ENCODE results near the gene TMEM54.
A peak's percentile ranks its signal among the peaks of the same experiment; 100 is the strongest.

Gene TMEM54

GRCh38 chr1:32877211-32878110 lies 23.7 kb downstream of the TMEM54 start:
- Histone ChIP-seq H3K9me3 (replicated peaks; ENCODE audit: insufficient read depth, low read length) (no peaks in the 10 kb centered on the region), H3F3A (ENCODE audit: insufficient read depth, low read length) (no peaks in the 10 kb centered on the region), H3K9me2 (replicated peaks; ENCODE audit: insufficient read depth, low read length) (no peaks in the 10 kb centered on the region), H3K4me1 (ENCODE audit: low read length) (no peaks in the 10 kb centered on the region), H3K4me2 (ENCODE audit: low read depth, low read length) (no peak overlapping the region), H3K27me3 (replicated peaks; ENCODE audit: insufficient read depth, low read length) (no peaks in the 10 kb centered on the region), H2AFZ (ENCODE audit: low read length) (no peak overlapping the region), H3K79me2 (ENCODE audit: low read length) (no peaks in the 10 kb centered on the region), H3K27ac (ENCODE audit: low read length) (no peak overlapping the region), H3K36me3 (replicated peaks; ENCODE audit: insufficient read depth, low read length) (no peaks in the 10 kb centered on the region), H4K20me1 (ENCODE audit: insufficient read depth, low read length) (no peaks in the 10 kb centered on the region), H3K9ac (ENCODE audit: low read length) (no peak overlapping the region), H3K4me3 (ENCODE audit: low read length) (no peak overlapping the region)
- TF ChIP-seq EZH2 (optimal IDR thresholded peaks at IDR 0.05; ENCODE audit: low read depth, low read length): no peak
- TF ChIP-seq CTCF (IDR thresholded peaks at IDR 0.05; ENCODE audit: low read length): no peak
- TF ChIP-seq EZH2phosphoT487 (IDR thresholded peaks at IDR 0.05; ENCODE audit: low read length): no peak
- DNase-seq: no peak

- no peak overlapping the region for H3K4me2 ChIP-seq (ENCODE audit: low read depth, low read length)
These were observed 24.6 kb downstream of the TMEM54 start for GRCh38 chr1:32876341-32877210.

More at GRCh38 chr1:32876341-32877210, 24.6 kb downstream of the TMEM54 start:
- Histone ChIP-seq H4K20me1 (ENCODE audit: insufficient read depth, low read length) (no peaks in the 10 kb centered on the region), H2AFZ (ENCODE audit: low read length) (no peak overlapping the region), H3K9ac (ENCODE audit: low read length) (no peak overlapping the region), H3K27ac (ENCODE audit: low read length) (no peak overlapping the region), H3K4me1 (ENCODE audit: low read length) (no peaks in the 10 kb centered on the region), H3K79me2 (ENCODE audit: low read length) (no peaks in the 10 kb centered on the region), H3K9me3 (replicated peaks; ENCODE audit: insufficient read depth, low read length) (no peaks in the 10 kb centered on the region), H3K36me3 (replicated peaks; ENCODE audit: insufficient read depth, low read length) (no peaks in the 10 kb centered on the region), H3K27me3 (replicated peaks; ENCODE audit: insufficient read depth, low read length) (peaks cover 5% of the 10 kb centered on the region), H3F3A (ENCODE audit: insufficient read depth, low read length) (no peaks in the 10 kb centered on the region), H3K4me3 (ENCODE audit: low read length) (no peak overlapping the region), H3K9me2 (replicated peaks; ENCODE audit: insufficient read depth, low read length) (no peaks in the 10 kb centered on the region)
- DNase-seq: peak; percentile 55
- TF ChIP-seq CTCF (IDR thresholded peaks at IDR 0.05; ENCODE audit: low read length) (peak; percentile 90), EZH2phosphoT487 (IDR thresholded peaks at IDR 0.05; ENCODE audit: low read length) (no peak), EZH2 (optimal IDR thresholded peaks at IDR 0.05; ENCODE audit: low read depth, low read length) (no peak)

All from MM.1S (cell line).